Stimulated activated CD4-positive, alpha-beta T cell treated with anti-CD3 and anti-CD28 coated beads, TNF-alpha, amount 100 ng/mL, for 48 hours (primary cell): ENCODE results near the gene FEM1B.
"Not testable (repeated sequence)": the region's sequence is repeated elsewhere in the genome, so short reads cannot be mapped to it uniquely, and the experiment has no call there.

Experiments used
- DNase-seq, 3 donors: peaks; one replicate each; pipeline ENCODE4 v3.0.0-alpha.2; 2020; ENCODE audit warnings: low read depth in 3 of 3

The FEM1B gene

DNA sequence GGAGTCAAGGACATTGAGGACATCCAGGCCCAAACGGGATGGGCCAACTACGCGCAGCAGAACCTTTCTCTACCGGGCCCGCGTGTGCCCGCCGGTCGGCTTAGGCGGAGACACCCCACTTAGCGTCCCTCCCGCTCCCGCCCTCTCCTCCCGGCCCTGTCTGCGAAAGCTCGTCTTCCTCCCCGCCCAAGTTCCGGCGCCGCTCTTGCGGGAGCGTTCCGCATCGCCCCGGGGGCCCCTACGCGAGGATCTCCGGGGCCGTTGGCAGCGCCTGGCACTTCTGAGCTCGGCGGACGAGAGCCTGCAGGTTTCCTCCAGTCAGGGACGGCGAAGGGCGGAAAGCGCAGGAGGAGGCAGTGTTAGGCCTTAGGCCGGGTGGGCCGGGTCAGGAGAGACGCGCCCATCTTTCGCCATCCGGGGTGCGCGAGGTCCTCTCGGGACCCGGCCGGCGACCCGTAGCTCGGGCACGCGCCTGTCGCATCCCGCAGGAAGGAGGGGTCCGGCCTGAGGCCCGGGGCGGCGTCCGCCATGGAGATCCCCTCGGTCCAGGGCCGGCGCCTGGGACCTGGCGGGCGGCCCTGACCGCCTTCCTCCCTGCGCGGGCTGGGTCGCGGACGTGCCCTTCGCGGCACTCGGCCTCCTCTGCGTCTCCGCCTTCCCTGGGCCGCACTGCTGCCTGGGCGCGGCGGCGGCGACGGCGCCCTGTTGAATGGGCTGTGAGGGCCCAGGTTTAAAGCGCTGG is at the start of gene FEM1B:
TSS of gene FEM1B (plus strand) at position 143 of the 742 bp plus-strand sequence. CDS start 673 bp downstream, outside the sequence.
- DNase-seq: peak; percentile 77 to 78 (median 78)

DNA sequence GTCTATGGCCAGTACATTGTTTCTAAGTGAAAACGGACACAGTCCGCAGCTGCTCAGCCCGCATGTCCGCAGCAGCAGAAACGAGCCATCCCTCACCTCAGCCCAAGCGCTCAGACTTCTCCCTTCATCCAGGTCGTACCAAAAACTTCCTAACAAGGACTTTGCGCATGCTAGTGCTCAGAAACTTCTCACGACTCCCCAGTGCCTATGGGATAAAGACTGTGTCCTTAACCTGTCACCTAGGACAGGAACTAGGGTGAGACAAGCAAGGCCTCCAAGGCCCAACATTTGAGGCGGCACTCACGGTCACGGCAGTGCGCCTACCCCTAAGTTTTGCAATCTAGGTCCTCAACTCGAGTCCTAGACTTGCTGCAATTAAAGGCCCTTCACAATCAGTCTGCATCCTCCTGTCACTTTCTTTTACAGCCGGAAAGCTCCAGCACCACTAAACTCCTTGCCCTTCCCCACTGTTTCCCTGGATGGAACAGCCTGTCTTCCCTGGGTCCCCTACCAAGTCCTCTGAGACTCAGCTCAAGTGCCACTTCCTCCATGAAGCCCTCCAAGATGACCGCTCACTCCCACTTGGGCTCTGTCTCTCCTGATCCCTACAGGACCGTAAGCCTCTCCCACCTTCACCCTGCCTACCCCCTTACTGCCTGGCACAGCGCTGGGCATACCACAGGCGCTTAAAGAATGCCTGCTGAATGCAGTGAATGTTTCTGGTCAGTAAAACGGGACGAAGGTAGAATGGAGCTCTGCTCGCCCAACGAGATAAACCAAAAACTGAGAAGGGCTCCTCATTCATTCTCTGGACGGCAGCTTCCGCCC is 49.2 kb upstream of the FEM1B start:
- no peak for DNase-seq

DNA sequence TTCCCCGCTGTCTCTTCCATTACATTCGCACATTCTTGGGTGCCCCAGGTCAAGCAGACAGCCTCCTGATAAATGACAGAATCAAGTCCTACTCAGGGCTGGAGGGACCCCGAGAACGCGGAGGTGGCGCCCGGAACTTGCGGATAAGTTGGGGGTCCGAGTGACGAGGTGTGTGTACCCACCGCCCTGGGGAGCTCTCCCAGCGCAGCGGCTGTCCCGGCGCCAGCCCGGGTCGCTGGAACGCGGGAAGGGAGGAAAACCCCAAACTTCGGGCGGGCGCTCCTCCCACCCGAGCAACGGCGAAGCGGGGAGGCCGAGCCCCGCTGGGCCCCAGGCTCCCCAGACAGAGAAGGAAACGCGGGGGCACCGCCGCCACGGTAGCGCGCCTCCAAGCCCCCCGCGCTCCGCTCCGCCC is 48.6 kb upstream of the FEM1B start:
- DNase-seq: no peak

DNA sequence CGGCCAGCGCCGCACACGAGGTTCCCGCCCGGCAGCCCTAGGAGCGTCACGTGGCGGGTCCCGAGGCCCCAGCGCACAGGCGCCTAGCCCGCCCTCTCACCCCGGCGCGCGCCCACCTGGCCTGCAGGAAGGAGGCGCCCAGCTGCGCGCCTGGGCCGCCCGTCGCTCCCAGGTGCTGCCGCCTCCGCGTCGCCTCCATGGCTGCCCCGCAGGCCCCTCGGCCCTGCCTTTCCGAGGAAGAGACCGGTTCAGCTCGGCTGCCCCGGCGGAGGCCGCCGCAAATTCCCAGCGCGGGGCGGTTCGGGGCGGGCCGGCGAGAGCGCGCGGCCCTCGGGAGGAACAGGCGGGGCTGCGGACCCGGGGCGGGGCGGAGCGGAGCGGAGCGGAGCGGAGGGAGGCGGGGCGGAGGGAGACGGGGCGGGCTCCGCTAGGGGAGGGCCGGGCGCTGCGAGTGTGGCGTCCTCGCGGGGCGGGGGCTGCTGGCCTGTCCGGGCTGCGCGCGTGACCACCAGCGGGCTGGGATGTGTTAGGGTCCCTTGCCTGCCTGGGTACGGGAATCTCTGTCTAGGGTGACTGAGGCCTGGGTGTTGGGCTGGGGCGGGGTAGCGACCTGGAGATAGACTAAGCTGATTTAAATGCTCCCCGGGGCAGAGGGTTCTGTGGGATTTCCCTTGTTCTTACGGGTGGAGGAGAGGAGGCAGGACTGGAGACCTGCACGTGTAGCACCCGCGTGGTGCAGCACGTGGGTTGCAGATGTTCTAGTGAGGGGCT is 48.0 kb upstream of the FEM1B start, which contains the start of gene CLN6:
TSS of gene CLN6 (minus strand) at position 343 of the 771 bp plus-strand sequence. CDS start at position 199, 144 bp downstream.
- DNase-seq: peak; percentile 64 to 88 (median 68)

DNA sequence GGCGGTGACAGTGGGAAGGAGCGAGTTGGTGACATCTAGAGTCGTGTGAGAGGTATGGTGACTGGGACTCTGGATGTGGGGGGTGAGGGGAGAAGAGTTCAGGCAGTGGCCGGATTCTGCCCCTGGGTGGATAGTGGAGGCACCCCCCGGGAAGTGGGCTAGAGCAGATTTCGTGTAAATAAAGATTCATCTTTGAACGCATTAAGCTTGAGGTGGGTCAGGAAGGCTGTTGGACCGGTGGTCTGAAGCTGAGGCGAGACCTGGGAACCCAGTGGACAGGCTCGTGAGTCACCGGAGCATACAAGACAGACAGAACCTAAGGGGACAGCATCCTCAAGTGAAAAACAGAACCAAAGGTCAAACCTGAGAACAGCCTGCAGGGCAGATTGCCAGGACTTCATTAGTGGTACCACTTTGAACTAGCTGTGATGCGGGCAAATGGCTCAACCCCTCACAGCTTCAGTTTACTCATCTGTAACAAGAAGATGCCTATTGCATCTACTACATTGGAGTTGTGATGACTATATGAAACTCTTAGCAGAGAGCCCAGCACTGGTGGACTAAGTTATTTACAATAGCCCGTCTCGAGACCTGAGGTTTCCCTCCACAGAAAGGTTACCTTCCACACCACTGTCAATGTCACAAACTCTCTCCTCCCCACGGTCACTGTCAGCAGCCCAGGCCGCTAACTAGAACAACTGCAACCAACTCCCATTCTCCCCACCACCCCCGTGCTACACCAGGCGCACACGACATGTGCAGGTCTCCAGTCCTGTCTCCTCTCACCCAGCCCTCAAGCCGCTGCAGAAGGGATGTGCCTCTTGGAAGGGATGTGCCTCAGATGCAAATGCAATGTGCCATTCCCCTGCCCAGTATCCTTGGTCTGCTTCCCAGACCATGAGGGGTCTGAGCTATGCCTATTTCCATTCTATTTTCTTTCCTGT is 47.1 kb upstream of the FEM1B start:
- no peak for DNase-seq

DNA sequence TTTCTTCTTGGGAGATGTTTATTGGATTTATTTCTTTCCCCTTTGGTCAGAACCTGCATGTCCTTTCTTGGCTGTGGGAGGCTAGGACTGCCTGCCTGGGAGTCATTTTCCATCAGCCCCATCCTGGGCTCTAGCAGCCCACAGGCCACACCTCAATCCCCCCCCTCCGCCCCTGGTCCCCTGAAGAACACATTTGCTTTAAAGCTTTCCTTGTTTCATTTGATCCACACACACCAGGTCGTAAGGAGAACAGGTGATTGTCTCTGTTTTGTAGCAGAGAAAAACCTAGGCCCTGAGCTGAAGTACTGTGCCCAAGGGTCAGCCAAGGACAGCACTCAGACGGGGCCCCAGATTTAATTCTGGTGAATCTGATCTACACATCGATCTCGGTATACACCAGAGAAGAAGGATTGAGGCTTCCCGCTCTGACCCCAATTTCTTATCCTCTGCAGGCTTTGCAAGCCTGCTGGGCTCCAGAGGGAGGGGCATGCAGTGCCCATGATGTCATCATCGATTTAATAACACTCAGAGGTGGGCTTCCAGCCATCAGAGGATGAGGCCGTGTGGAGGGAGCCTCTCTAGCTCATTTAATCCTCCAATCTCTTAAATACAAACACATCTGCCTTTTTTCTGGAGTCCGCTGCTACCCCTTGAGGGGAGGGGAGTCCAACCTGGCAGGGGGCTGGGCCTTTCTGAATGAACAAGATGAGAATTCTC is 46.3 kb upstream of the FEM1B start:
- no peak for DNase-seq

DNA sequence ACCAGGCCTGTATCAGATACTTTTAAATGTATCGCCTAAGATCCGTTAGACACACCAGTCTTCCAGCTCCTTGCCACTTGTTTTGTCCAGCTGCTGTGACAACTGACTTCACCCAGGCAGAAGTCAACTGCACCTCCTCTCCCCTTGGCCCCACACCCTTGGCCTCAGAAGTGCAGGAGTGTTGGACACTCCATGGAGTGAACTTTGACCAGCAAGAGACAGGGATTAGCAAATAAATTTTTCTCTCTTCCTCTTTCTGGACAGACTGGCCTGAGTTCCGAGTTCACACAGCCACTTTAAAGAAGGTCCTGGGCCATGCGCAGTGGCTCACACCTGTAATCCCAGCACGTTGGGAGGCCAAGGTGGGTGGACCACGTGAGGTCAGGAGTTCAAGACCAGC is 45.1 kb upstream of the FEM1B start:
- no peak for DNase-seq

DNA sequence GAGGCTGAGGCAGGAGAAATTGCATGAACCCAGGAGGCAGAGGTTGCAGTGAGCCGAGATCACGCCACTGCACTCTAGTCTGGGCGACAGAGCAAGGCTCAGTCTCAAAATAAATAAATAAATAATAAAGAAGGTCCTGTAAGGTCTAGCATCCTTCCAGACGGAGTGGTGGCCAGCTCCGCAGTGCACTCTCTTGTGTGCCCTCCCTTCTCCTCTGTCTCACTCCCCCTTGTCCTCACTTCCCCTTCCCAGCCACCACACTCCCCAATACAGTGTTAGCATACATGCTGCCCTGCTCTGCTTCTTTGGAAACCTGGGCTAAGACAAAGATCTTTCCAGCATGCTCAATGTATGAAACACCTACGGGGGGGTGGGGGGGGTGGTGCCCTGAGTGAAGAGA is 44.6 kb upstream of the FEM1B start:
- no peak for DNase-seq

DNA sequence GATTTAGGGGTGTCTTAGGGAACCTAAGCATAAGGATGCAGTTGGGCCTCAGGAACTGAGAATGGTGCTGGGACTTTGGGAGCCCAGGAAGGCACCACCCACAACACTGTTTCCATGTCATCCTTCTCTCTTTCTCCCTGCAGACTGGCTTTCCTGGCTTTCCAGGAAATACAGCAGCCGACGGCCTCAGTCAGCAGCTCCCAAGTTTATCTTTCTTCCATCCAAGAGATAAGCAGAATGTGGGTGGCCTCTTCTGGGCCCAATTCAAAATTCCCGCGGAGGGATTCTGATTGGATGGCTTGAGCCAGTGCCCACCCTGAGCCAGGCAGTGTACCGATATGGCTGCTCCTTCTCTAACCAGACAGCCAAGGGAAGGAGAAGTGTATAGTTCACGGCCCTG is 43.5 kb upstream of the FEM1B start:
- no peak for DNase-seq

DNA sequence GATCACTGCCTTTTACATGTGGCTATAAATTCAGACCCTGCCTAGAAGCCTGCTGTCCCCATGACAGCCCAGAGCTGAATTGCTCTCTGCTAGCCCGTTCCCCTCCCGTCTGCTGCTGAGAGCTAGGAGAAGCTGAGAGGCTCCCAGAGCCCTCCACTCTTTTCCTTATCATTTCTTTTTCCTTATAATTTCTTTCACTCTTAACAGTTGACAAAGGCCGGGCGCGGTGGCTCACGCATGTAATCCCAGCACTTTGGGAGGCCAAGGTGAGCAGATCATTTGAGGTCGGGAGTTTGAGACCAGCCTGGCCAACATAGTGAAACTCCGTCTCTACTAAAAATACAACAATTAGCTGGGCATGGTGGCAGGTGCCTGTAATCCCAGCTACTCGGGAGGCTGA is 43.0 kb upstream of the FEM1B start:
- DNase-seq: not testable (repeated sequence)

DNA sequence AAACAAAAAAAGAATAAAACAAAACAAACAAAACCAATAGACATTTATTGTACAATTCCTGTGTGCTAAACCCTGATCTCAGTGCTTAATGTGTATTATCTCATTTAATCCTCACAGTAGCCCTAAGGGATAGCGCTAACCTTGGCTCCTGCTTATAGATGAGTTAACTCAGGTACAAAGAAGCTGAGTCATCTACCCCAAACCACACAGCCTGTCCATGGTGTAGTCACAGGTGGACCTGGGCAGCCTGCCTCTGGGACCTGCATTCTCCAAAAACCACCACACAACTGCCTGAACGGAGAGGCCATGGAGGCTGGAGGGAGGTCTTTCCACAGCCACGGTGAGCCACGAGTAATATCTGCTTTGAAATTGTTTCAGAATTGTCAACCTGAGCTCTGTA is 42.5 kb upstream of the FEM1B start:
- DNase-seq: no peak

DNA sequence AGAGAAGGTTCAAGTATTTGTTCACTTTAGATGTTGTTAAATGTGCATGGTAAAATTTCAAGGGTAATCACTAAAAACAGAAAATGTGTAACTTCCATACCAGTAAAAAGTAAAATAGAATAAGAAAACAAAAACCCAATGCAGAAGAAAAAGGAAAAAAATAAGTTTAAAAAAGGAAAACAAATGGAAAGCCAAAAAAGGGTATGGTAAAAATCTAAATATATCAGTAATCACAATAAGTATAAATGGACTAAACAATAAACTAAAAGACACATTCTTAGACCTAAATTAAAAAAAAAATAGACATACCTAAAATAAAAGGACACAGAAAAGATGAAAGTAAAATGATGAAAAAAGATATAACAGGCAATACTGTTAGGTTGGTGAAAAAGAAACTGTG is 38.5 kb upstream of the FEM1B start:
- no peak for DNase-seq

DNA sequence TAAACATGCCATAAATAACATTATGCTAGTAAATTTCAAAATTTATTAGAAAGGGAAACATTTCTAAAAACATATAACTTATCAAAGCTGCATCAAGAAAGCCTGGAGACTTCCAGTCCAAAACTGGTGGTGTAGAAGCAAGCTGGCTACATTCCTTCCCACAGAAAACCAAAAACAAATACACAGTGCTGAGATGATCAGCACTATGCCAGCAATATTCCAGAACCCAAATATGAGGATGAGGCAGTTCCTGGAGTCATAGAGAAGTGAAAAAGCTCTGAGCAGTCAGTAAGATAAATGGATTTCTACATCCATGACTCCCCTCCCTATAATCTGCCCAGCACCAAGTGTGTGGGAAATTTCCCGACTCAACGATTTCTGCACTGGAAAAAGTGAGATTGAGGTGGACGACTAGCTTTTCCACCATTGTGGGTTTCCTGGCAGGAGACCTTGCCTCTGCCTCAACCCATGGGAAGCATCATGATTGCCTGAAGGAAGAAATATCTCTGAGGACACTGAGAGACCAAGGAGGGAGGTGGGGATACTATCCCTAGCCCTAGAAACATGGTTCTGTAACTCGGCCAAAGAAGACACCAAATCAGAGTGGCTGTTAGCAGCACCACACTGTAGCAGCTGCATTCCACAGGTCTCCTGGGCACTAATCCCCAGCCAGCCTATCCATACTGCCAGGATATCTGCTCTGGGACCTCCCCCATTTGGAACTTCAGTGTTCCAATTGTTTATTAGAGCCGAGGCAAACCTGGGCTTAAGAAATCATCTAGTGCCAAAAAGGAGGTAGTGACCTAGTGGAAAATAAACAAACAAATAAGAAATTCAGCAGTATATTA is 36.2 kb upstream of the FEM1B start:
- DNase-seq: no peak

DNA sequence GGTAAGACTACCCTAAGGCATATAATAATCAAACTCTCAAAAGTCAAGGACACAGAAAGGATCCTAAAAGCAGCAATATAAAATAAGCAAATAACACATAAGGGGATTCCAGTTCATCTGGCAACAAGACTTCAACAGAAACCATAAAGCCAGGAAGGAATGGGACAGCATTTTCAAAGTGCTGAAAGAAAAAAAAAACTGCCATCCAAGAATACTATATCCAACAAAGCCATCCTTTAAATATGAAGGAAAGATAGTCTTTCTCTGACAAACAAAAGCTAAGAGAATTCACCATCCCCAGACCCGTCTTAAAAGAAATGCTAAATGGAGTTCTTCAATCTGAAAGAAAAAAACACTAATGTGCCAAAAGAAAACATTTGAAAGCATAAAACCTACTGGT is 33.3 kb upstream of the FEM1B start:
- no peak for DNase-seq

DNA sequence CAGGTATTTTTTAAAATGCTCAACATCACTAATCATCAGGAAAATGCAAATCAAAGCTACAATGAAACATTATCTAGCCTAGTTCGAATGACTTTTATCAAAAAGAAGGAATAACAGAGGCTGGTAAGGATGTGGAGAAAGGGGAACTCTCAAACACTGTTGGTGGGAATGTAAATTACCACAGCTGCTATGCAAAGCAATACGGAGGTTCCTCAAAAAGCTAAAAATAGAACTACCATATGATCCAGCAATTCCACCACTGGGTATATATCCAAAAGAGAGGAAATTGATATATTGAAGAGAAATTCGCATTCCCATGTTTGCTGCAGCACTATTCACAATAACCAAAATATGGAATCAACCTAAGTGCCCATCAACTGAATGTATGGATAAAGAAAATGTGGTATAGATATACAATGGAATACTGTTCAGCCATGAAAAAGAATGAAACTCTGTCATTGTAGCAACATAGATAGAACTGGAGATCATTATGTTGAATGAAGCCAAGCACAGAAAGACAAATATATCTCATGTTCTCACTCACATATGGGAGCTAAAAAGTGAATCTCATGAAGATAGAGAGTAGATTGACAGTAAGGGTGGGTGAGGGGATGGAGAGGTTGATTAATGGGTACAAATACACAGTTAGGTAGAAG is 28.4 kb upstream of the FEM1B start:
- no peak for DNase-seq

DNA sequence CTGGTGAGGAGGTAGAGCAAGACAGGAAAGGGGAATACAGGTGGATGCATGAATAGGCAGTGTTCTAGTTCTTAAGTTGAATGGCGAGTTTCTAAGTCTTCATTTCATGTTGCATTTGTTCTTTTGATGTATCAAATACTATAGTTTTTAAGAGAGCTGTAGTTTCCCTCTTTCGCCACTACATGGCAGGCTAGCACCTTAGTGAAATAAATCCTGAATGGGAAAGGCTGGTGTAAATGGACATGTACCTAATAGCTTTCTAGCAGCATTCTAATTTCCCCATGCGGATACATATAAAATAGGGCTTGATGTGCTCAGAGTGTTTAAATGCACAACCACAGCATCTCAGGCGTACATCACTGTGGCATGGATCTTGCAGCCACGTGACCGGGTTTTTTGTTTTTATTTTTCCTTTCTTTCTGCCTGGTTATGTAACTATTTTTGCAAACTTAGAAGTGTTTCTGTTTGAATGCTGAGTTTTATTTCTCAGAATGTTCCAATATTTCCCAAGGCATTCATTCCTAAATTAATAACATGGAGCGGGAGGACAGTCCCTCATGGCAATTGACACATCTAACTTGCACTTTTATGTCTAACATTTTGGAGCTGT is 24.5 kb upstream of the FEM1B start:
- no peak for DNase-seq

DNA sequence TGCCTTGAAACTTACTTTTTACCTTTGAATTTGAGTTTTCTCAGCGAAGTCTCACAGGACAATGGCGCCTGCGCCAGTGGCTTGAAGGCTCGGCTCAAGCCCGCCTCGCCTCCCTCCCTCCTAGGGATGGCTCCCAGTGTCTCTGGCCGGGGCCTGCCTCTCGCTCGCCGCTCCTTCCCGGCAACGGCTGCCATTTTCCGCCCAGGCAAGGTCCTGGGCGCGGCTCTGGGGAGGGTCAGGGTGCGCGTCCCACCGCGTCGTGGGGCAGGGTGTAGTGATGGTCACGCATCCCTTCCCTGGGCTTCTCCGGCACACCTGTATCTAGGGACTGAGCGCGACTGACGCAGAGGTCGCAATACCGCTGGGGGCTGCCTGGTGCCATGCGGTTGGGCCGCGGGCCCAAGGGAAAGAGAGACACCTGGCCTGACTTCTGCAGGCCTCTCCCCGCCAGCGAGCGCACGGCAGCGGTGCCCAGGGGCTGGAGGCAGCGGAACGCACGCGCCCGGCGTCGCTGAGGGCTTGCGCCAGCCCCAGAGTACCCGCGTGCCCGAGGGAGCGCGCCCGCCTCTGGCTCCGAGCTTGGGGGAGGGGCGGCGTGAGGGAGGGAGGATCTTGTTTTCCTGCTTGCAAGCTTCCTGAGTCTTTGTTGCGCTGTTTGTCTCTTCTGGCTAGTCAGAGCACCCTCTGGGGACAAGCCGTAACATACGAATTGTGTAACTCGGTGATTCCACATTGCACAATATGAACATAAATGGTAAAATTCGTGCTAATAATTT is 20.7 kb upstream of the FEM1B start:
- peak; percentile 29 to 74 (median 56) for DNase-seq

DNA sequence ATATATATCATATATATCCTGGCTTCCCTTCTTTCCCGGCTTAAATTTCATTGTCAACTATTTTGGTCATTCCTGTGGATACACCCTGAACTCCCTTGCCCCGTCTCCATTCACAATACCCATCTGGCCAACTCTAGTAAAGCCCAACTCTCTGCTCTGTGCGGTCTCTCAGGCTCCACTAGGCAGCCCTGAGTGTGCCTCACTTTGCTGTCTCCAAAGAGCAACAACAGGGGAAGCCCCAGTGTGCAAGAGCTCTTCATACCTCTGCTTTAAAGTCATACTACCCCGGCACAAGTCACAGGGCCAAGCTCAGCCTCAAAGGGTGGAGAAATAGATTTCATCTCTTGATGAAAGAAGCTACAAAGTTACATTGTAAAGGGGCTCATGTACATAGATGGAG is 18.9 kb upstream of the FEM1B start:
- DNase-seq: peak in 1 of 3 donors; percentile 9
